ENCODE measurements around the gene EPS8.
"Not testable (repeated sequence)": the region's sequence is repeated elsewhere in the genome, so short reads cannot be mapped to it uniquely, and the experiment has no call there.

EPS8 gene

DNA sequence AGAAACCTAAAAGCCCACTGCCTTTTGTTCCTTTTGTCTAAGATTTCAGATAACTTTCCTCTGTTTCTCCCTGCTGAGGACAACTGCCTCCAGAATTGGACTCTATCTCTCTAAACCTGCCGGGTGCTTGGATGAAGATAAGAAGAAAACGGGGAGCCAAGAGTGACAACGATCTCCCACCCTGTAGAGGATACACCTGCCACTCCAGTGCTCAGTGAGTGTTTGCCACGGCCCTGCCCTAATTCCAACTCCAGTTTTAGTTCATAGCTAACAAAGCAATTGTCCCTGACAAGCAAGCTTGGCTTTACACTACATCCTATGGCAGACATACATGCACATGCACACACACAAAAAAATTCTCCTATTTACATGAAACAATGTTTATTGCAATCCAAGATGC is 39.3 kb downstream of the EPS8 start:
- no peaks in the 10 kb centered on the region for H3K27me3 ChIP-seq (ENCODE audit: control insufficient read depth, insufficient read depth, low read length)
- H3K4me3 ChIP-seq (ENCODE audit: low read depth, low read length) = no peak overlapping the region
- H3K9ac ChIP-seq (ENCODE audit: low read depth, low read length) = no peak overlapping the region
- H3K36me3 ChIP-seq (ENCODE audit: control insufficient read depth, insufficient read depth, low read length) = no peaks in the 10 kb centered on the region
- H3K9me3 ChIP-seq (ENCODE audit: control insufficient read depth, insufficient read depth, low read length) = no peaks in the 10 kb centered on the region
- H3K4me1 ChIP-seq (ENCODE audit: control insufficient read depth, insufficient read depth, low read length) = no peaks in the 10 kb centered on the region

DNA sequence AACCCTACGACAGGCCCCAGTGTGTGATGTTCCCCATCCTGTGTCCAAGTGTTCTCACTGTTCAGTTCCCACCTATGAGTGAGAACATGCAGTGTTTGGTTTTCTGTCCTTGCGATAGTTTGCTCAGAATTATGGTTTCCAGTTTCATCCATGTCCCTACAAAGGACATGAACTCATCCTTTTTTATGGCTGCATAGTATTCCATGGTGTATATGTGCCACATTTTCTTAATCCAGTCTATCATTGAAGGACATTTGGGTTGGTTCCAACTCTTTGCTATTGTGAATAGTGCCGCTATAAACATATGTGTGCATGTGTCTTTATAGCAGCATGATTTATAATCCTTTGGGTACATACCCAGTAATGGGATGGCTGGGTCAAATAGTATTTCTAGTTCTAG is 47.3 kb downstream of the EPS8 start:
- H3K4me1 ChIP-seq (ENCODE audit: control insufficient read depth, insufficient read depth, low read length); H3K27me3 ChIP-seq (ENCODE audit: control insufficient read depth, insufficient read depth, low read length); H3K9me3 ChIP-seq (ENCODE audit: control insufficient read depth, insufficient read depth, low read length); H3K9ac ChIP-seq (ENCODE audit: low read depth, low read length); H3K4me3 ChIP-seq (ENCODE audit: low read depth, low read length); H3K36me3 ChIP-seq (ENCODE audit: control insufficient read depth, insufficient read depth, low read length): not testable (repeated sequence)

DNA sequence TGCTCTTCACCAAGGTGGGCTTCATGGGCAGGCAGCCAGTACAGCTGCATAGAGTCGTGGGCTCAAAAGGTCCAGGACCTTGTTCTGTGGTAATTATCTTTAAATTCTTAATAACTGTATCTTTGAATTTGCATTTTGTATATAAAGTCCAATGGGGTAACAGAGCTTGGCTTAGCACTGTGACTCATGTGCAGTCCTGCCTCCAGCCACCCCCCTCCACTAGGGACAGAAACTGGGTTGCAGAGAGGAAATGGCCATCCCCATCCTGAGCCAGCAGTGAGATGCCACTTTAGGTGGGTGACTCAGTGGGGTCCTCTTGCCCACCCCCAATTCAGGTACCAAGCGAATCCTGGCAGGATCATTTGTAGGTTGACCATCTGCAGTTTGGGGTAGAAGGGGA is 48.1 kb downstream of the EPS8 start:
- Histone ChIP-seq H3K27me3 (ENCODE audit: control insufficient read depth, insufficient read depth, low read length) (no peaks in the 10 kb centered on the region), H3K4me1 (ENCODE audit: control insufficient read depth, insufficient read depth, low read length) (no peaks in the 10 kb centered on the region), H3K36me3 (ENCODE audit: control insufficient read depth, insufficient read depth, low read length) (no peaks in the 10 kb centered on the region), H3K9ac (ENCODE audit: low read depth, low read length) (no peak overlapping the region), H3K9me3 (ENCODE audit: control insufficient read depth, insufficient read depth, low read length) (no peaks in the 10 kb centered on the region), H3K4me3 (ENCODE audit: low read depth, low read length) (no peak overlapping the region)

DNA sequence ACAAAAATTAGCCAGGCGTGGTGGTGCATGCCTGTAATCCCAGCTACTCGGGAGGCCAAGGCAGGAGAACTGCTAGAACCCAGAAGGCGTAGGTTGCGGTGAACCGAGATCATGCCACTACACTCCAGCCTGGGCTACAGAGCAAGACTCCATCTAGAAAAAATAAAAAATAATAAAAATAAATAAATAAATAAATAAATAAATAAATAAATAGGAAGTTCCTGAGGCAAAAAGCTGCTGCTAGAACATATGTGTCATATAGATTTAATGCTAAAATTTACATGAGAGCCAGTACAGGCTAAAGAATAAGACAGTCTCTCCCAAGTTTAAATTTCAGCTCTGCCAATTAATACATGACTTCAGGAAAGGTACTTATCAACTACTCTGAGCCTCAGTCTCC is 48.8 kb downstream of the EPS8 start:
- not testable (repeated sequence) for H3K36me3 ChIP-seq (ENCODE audit: control insufficient read depth, insufficient read depth, low read length); H3K27me3 ChIP-seq (ENCODE audit: control insufficient read depth, insufficient read depth, low read length); H3K9ac ChIP-seq (ENCODE audit: low read depth, low read length); H3K9me3 ChIP-seq (ENCODE audit: control insufficient read depth, insufficient read depth, low read length); H3K4me1 ChIP-seq (ENCODE audit: control insufficient read depth, insufficient read depth, low read length); H3K4me3 ChIP-seq (ENCODE audit: low read depth, low read length)

DNA sequence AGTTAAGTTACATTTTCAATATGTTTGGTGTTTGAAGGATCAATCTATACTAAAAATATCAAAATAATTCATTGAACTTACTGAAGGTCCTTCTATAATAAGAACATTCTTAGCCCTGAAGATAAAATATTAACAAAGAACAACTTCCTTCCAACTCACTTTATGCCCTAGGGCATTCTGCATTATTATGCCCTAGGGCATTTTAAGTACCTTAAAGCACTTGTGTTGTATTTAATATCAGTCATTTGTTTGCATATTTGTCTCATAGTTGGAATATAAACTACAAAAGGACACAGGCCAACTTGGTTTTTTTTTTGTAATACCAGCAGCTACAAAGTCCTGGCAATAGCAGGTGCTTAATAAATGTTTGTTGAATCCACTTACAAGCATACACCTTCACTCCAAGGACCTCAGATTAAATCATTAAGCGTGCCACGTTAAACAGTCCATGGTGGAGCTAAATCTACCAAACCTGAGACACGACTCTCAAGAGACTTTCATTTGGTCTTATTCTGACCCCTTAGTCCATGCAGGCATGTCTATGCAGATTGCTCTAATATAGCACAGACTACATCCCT is 50.7 kb downstream of the EPS8 start:
- H3K27me3 ChIP-seq (ENCODE audit: control insufficient read depth, insufficient read depth, low read length) = no peaks in the 10 kb centered on the region

DNA sequence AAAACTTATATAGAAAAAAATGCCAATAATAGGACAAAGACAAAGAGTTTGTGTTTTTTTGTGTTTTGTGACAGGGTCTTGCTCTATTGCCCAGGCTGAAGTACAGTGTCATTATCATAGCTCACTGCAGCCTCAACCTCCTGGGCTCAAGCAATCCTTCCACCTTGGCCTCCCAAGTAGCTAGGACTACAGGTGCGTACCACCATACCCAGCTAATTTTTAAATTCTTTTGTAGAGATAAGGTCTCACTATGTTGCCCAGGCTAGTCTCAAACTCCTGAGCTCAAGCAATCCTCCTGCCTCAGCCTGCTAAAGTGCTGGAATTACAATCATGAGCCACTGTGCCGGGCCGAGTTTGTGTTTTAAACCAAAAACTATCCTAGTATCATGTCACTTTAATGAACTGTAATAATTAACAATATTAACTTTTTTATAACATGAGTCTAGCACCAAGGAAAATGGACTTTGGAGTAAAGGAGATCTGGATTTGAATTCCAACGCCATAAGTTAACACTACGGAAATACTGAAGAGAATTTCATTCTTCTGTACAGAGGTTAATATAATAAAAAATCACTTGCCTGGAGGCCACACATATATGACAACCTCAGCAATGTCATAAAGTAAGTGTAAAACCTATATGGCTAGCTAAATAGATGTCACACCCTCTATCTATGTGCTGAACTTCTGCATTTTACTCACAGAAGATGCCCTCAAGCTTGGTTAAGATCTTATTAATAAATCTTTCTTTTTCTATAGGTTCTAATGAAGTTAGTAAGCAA is 53.2 kb downstream of the EPS8 start:
- no peak overlapping the region for H3K9ac ChIP-seq (ENCODE audit: low read depth, low read length)
- H3K36me3 ChIP-seq (ENCODE audit: control insufficient read depth, insufficient read depth, low read length) = no peaks in the 10 kb centered on the region
- no peaks in the 10 kb centered on the region for H3K27me3 ChIP-seq (ENCODE audit: control insufficient read depth, insufficient read depth, low read length)
- no peaks in the 10 kb centered on the region for H3K9me3 ChIP-seq (ENCODE audit: control insufficient read depth, insufficient read depth, low read length)
- no peaks in the 10 kb centered on the region for H3K4me1 ChIP-seq (ENCODE audit: control insufficient read depth, insufficient read depth, low read length)
- no peak overlapping the region for H3K4me3 ChIP-seq (ENCODE audit: low read depth, low read length)

More for the DNA sequence above, 50.7 kb downstream of the EPS8 start:
- no peaks in the 10 kb centered on the region for H3K36me3 ChIP-seq (ENCODE audit: control insufficient read depth, insufficient read depth, low read length)
- no peak overlapping the region for H3K9ac ChIP-seq (ENCODE audit: low read depth, low read length)
- H3K4me3 ChIP-seq (ENCODE audit: low read depth, low read length) = no peak overlapping the region
- no peaks in the 10 kb centered on the region for H3K9me3 ChIP-seq (ENCODE audit: control insufficient read depth, insufficient read depth, low read length)
- H3K4me1 ChIP-seq (ENCODE audit: control insufficient read depth, insufficient read depth, low read length) = no peaks in the 10 kb centered on the region

DNA sequence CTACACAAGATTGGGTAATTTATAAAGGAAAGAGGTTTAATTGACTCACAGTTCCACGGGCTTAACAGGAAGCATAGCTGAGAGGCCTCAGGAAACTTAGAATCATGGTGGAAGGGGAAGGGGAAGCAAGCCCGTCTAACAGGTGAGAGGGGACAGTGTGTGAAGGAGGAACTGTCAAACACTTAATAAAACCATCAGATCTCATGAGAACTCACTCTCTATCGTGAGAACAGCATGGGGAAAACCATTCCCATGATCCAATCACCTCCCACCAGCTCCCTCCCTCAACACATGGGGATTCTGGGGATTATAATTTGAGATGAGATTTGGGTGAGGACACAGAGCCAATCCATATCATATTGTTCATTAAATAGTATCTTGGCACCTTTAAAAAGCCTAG is 56.1 kb downstream of the EPS8 start:
- H3K9me3 ChIP-seq (ENCODE audit: control insufficient read depth, insufficient read depth, low read length) = no peaks in the 10 kb centered on the region
- H3K9ac ChIP-seq (ENCODE audit: low read depth, low read length) = no peak overlapping the region
- no peaks in the 10 kb centered on the region for H3K27me3 ChIP-seq (ENCODE audit: control insufficient read depth, insufficient read depth, low read length)
- no peaks in the 10 kb centered on the region for H3K4me1 ChIP-seq (ENCODE audit: control insufficient read depth, insufficient read depth, low read length)
- H3K4me3 ChIP-seq (ENCODE audit: low read depth, low read length) = no peak overlapping the region
- no peaks in the 10 kb centered on the region for H3K36me3 ChIP-seq (ENCODE audit: control insufficient read depth, insufficient read depth, low read length)

DNA sequence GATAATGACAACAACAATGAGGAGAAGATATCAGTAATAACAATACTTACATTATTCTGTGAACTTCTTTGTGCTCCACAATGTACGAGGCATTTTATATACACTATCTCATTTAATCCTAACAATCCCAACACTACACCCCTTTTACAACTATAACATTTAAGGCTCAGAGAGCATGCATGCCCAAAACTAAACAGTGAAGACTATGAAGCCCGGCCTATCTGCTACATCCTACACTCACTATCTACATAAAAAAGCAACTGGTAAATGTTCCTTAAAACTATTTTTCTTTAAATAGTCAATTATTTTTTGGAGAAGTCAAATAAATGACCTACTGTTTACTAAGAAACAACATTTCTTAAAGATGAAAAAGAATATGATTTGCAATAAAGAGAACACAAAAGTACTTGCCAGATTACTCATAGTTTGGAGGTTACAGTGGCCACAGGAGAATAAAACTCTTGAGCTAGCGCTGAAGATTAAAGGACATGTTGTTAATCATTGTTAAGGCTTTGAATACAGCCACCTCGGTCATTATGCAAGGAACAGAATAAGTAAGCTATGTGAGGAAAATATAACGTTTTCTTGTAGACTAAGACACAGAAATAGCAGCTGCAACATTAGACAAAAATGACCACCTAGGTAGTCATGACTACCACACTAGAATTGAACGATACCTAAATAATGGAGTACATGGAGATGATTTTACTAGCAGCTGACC is 56.7 kb downstream of the EPS8 start:
- H3K9ac ChIP-seq (ENCODE audit: low read depth, low read length) = no peak overlapping the region
- no peaks in the 10 kb centered on the region for H3K27me3 ChIP-seq (ENCODE audit: control insufficient read depth, insufficient read depth, low read length)
- H3K9me3 ChIP-seq (ENCODE audit: control insufficient read depth, insufficient read depth, low read length) = no peaks in the 10 kb centered on the region
- no peak overlapping the region for H3K4me3 ChIP-seq (ENCODE audit: low read depth, low read length)
- H3K4me1 ChIP-seq (ENCODE audit: control insufficient read depth, insufficient read depth, low read length) = no peaks in the 10 kb centered on the region
- no peaks in the 10 kb centered on the region for H3K36me3 ChIP-seq (ENCODE audit: control insufficient read depth, insufficient read depth, low read length)

DNA sequence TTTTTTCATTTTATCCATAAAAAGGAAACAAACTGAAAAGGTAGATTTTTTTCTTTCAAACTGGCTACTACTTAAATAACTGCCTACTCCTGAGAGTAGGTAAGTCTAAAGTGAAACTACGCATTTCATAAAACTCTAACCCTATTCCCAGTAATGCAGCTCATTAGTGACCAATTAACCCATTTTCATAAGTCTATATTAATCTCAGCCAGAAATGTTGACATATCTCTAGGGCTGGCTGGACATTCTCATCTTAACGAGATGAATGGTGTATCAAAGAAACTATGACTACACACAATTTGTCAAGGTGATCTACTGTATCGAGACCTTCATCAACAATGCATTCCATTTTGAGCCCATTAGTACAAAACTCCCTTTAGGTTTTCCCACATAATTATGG is 57.2 kb downstream of the EPS8 start:
- H3K4me1 ChIP-seq (ENCODE audit: control insufficient read depth, insufficient read depth, low read length) = no peaks in the 10 kb centered on the region
- H3K27me3 ChIP-seq (ENCODE audit: control insufficient read depth, insufficient read depth, low read length) = no peaks in the 10 kb centered on the region
- no peaks in the 10 kb centered on the region for H3K36me3 ChIP-seq (ENCODE audit: control insufficient read depth, insufficient read depth, low read length)
- no peak overlapping the region for H3K9ac ChIP-seq (ENCODE audit: low read depth, low read length)
- H3K4me3 ChIP-seq (ENCODE audit: low read depth, low read length) = no peak overlapping the region
- no peaks in the 10 kb centered on the region for H3K9me3 ChIP-seq (ENCODE audit: control insufficient read depth, insufficient read depth, low read length)

DNA sequence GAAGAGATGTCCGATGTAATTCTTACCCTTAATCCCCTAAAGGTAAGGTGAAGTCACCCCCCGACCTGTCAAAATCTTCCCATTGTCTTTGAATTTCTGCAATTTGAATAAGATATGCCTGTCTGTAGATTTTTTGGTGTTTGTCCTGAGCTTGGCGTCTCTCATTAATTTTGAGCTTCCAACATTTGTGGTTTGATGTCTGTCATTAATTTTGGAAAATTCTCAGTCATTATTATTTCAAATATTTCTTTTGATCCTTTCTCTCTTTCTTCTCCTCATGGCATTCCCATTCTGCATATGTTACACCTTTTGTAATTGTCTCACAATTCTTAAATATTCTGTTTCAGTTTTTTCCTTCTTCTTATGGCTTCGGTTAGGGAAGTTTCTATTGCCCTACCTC is 60.1 kb downstream of the EPS8 start:
- Histone ChIP-seq H3K9me3 (ENCODE audit: control insufficient read depth, insufficient read depth, low read length) (no peaks in the 10 kb centered on the region), H3K36me3 (ENCODE audit: control insufficient read depth, insufficient read depth, low read length) (no peaks in the 10 kb centered on the region), H3K27me3 (ENCODE audit: control insufficient read depth, insufficient read depth, low read length) (no peaks in the 10 kb centered on the region), H3K4me1 (ENCODE audit: control insufficient read depth, insufficient read depth, low read length) (no peaks in the 10 kb centered on the region), H3K4me3 (ENCODE audit: low read depth, low read length) (no peak overlapping the region), H3K9ac (ENCODE audit: low read depth, low read length) (no peak overlapping the region)

DNA sequence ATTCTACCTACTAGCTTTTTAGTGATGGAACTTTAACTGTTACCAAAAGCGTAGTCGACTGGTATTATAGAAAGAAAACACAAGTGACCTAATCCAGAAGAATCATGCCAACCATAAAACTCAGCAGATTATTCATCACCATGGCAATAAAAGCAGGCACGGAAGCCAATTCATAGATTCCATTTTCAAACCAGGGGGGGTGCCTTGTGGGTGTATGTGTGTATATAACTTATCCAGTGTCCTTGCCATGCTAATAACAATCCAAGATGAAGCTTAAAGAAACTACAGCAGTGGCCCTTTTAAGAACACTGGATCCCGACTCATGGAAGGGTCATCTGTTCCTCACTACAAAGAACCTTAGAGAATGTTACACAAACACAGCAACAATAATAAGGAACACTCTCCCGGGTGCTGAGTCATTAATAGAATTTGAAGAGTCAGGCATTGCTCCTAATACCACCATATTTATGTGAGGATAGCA is 61.0 kb downstream of the EPS8 start:
- Histone ChIP-seq H3K36me3 (ENCODE audit: control insufficient read depth, insufficient read depth, low read length) (no peaks in the 10 kb centered on the region), H3K9ac (ENCODE audit: low read depth, low read length) (no peak overlapping the region), H3K9me3 (ENCODE audit: control insufficient read depth, insufficient read depth, low read length) (no peaks in the 10 kb centered on the region), H3K27me3 (ENCODE audit: control insufficient read depth, insufficient read depth, low read length) (no peaks in the 10 kb centered on the region), H3K4me1 (ENCODE audit: control insufficient read depth, insufficient read depth, low read length) (no peaks in the 10 kb centered on the region), H3K4me3 (ENCODE audit: low read depth, low read length) (no peak overlapping the region)

DNA sequence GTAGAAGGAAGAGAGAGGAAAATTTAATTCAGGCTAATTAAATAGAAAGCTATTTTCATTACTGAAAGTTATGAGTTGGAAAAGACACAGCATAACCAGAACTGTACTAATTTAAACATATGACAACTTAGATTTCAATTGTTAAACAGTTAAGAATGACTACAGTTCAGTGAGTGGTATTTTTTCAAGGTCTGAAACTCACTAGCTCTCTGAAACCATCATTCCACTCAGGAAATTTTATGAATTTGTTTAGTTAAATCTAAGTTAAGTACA is 62.4 kb downstream of the EPS8 start:
- Histone ChIP-seq H3K4me3 (ENCODE audit: low read depth, low read length) (no peak overlapping the region), H3K36me3 (ENCODE audit: control insufficient read depth, insufficient read depth, low read length) (no peaks in the 10 kb centered on the region), H3K9ac (ENCODE audit: low read depth, low read length) (no peak overlapping the region), H3K4me1 (ENCODE audit: control insufficient read depth, insufficient read depth, low read length) (no peaks in the 10 kb centered on the region), H3K9me3 (ENCODE audit: control insufficient read depth, insufficient read depth, low read length) (no peaks in the 10 kb centered on the region), H3K27me3 (ENCODE audit: control insufficient read depth, insufficient read depth, low read length) (no peaks in the 10 kb centered on the region)

Measured in iPS-15b (cell line).